DOHH2 (cell line): ENCODE data around the gene NUDT6.
"Not testable (repeated sequence)": the region's sequence is repeated elsewhere in the genome, so short reads cannot be mapped to it uniquely, and the experiment has no call there.

ENCODE experiments used
- H3F3A ChIP-seq: fragments of 200-600 bp; sonication (generic), shearing (Covaris generic); 2 replicates; pipeline ENCODE4 v1.6.0; 2016; ENCODE audit warnings: antibody characterized with exemption, mild to moderate bottlenecking; ENCODE audit not compliant: control insufficient read depth, insufficient read depth
- H3K27ac ChIP-seq: fragments of 200-600 bp; sonication (generic); 2 replicates; pipeline ENCODE4 v1.5.1; 2014; ENCODE audit warnings: low read depth, mild to moderate bottlenecking, low read length, moderate library complexity
- H3K27me3 ChIP-seq: fragments of 200-600 bp; sonication (generic); 2 replicates; pipeline ENCODE4 v1.6.1; 2014; ENCODE audit warnings: mild to moderate bottlenecking, low read length, mixed read lengths; ENCODE audit not compliant: control insufficient read depth
- H3K36me3 ChIP-seq: fragments of 200-600 bp; sonication (generic); 2 replicates; pipeline ENCODE4 v1.6.1; 2014; ENCODE audit warnings: mild to moderate bottlenecking, low read length, moderate library complexity, mixed read lengths; ENCODE audit not compliant: control insufficient read depth
- H3K4me1 ChIP-seq: fragments of 200-600 bp; sonication (generic); 2 replicates; pipeline ENCODE4 v1.6.1; 2014; ENCODE audit warnings: mild to moderate bottlenecking, low read length, mixed read lengths; ENCODE audit not compliant: control insufficient read depth
- H3K4me2 ChIP-seq: fragments of 200-600 bp; sonication (generic); 2 replicates; pipeline ENCODE4 v1.6.0; 2014; ENCODE audit warnings: mild to moderate bottlenecking, low read length, moderate library complexity
- H3K4me3 ChIP-seq: fragments of 200-600 bp; sonication (generic); 2 replicates; pipeline ENCODE4 v1.5.1; 2014; ENCODE audit warnings: mild to moderate bottlenecking, low read length, mixed read lengths
- H3K79me2 ChIP-seq: fragments of 200-600 bp; sonication (generic); 2 replicates; pipeline ENCODE4 v1.6.1; 2014; ENCODE audit warnings: mild to moderate bottlenecking, low read length, mixed read lengths; ENCODE audit not compliant: control insufficient read depth
- H3K9me2 ChIP-seq: fragments of 200-600 bp; sonication (generic); replicated peaks from 2 replicates; pipeline ENCODE4 v1.6.1; 2014; ENCODE audit warnings: mild to moderate bottlenecking, low read length, mixed read lengths; ENCODE audit not compliant: control insufficient read depth
- H3K9me3 ChIP-seq: fragments of 200-600 bp; sonication (generic); 2 replicates; pipeline ENCODE4 v1.6.1; 2014; ENCODE audit warnings: antibody characterized with exemption, low read length, mixed read lengths; ENCODE audit not compliant: control insufficient read depth, insufficient read depth
- H4K20me1 ChIP-seq: fragments of 200-600 bp; sonication (generic); 2 replicates; pipeline ENCODE4 v1.6.0; 2014; ENCODE audit warnings: low read depth, mild to moderate bottlenecking, antibody characterized with exemption, low read length, moderate library complexity; ENCODE audit not compliant: control insufficient read depth, insufficient read depth
- CTCF ChIP-seq: fragments of 200-600 bp; sonication (generic); IDR thresholded peaks from one replicate; pipeline ENCODE4 v1.5.1; 2014; ENCODE audit warnings: antibody characterized with exemption, mild to moderate bottlenecking, low read depth, low read length; ENCODE audit not compliant: poor library complexity, severe bottlenecking
- EZH2phosphoT487 ChIP-seq: fragments of 200-600 bp; sonication (generic); IDR thresholded peaks from 2 replicates; pipeline ENCODE4 v1.6.1; 2017; ENCODE audit warnings: borderline replicate concordance, mild to moderate bottlenecking, antibody characterized with exemption, low read length, moderate library complexity, mixed read lengths

The NUDT6 gene

GRCh38 chr4:122855353-122855890 lies 67.0 kb downstream of the NUDT6 start:
- Histone ChIP-seq H3K9me2 (no peaks in the 10 kb centered on the region), H3K36me3 (no peaks in the 10 kb centered on the region), H3K27me3 (no peaks in the 10 kb centered on the region), H3K79me2 (no peaks in the 10 kb centered on the region), H3K4me2 (no peak overlapping the region), H3K4me1 (no peaks in the 10 kb centered on the region), H4K20me1 (no peaks in the 10 kb centered on the region), H3K4me3 (no peak overlapping the region), H3K27ac (no peak overlapping the region), H3K9me3 (no peaks in the 10 kb centered on the region), H3F3A (no peaks in the 10 kb centered on the region)
- TF ChIP-seq CTCF, result no peak
- TF ChIP-seq EZH2phosphoT487, result no peak

GRCh38 chr4:122854447-122855352 lies 67.7 kb downstream of the NUDT6 start:
- no peak overlapping the region for H3K4me2 ChIP-seq

GRCh38 chr4:122851568-122851967 lies 70.8 kb downstream of the NUDT6 start:
- Histone ChIP-seq H4K20me1 (no peaks in the 10 kb centered on the region), H3K27me3 (no peaks in the 10 kb centered on the region), H3K4me2 (no peak overlapping the region), H3K36me3 (no peaks in the 10 kb centered on the region), H3K27ac (no peak overlapping the region), H3K4me3 (no peak overlapping the region), H3K4me1 (no peaks in the 10 kb centered on the region), H3K9me3 (no peaks in the 10 kb centered on the region), H3K79me2 (no peaks in the 10 kb centered on the region), H3F3A (no peaks in the 10 kb centered on the region), H3K9me2 (no peaks in the 10 kb centered on the region)
- TF ChIP-seq CTCF (no peak), EZH2phosphoT487 (no peak)

More at GRCh38 chr4:122854447-122855352, 67.7 kb downstream of the NUDT6 start:
- Histone ChIP-seq H3K9me3 (no peaks in the 10 kb centered on the region), H3K27me3 (no peaks in the 10 kb centered on the region), H3F3A (no peaks in the 10 kb centered on the region), H3K4me3 (no peak overlapping the region), H3K79me2 (no peaks in the 10 kb centered on the region), H3K36me3 (no peaks in the 10 kb centered on the region), H3K4me1 (no peaks in the 10 kb centered on the region), H4K20me1 (no peaks in the 10 kb centered on the region), H3K9me2 (no peaks in the 10 kb centered on the region), H3K27ac (no peak overlapping the region)
- TF ChIP-seq CTCF (no peak), EZH2phosphoT487 (no peak)

GRCh38 chr4:122849789-122850188 lies 72.6 kb downstream of the NUDT6 start:
- H3K79me2 ChIP-seq, H3K9me2 ChIP-seq, H3K27me3 ChIP-seq, H3K9me3 ChIP-seq, H3K36me3 ChIP-seq, H3K4me3 ChIP-seq, H3F3A ChIP-seq, H4K20me1 ChIP-seq, H3K4me2 ChIP-seq, H3K27ac ChIP-seq, H3K4me1 ChIP-seq: not testable (repeated sequence)
